ENCODE measurements around the gene SAP30L.

DNA sequence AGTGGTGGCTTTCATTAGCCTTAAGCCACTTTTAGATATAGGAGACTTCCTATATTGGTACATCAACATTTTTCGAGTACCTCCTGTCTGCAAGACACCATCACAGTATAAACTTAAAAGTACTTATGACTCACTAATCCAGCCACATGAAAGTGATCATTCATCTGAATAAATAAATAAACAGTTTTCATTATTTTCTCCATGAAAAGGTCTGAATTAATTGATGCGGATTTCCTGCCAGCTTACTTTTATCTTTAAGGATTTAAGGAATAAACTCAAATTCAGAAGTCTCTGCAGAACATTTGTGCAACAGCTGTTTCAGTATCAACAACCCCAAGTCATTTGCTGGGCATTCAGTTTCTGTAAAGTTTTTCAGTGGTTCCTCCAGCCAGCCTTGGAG is 4.0 kb downstream of the SAP30L start:
- no peak for TF ChIP-seq POLR2A (IDR thresholded peaks at IDR 0.05)
- TF ChIP-seq, protein P1, sequence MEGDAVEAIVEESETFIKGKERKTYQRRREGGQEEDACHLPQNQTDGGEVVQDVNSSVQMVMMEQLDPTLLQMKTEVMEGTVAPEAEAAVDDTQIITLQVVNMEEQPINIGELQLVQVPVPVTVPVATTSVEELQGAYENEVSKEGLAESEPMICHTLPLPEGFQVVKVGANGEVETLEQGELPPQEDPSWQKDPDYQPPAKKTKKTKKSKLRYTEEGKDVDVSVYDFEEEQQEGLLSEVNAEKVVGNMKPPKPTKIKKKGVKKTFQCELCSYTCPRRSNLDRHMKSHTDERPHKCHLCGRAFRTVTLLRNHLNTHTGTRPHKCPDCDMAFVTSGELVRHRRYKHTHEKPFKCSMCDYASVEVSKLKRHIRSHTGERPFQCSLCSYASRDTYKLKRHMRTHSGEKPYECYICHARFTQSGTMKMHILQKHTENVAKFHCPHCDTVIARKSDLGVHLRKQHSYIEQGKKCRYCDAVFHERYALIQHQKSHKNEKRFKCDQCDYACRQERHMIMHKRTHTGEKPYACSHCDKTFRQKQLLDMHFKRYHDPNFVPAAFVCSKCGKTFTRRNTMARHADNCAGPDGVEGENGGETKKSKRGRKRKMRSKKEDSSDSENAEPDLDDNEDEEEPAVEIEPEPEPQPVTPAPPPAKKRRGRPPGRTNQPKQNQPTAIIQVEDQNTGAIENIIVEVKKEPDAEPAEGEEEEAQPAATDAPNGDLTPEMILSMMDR (IDR thresholded peaks at IDR 0.05), result no peak
